ENCODE measurements around the gene NEGR1.

The NEGR1 gene

GRCh38 chr1:71427066-71427465, 855.3 kb downstream of the NEGR1 start:
- DNase-seq = no peak

- no peak for DNase-seq
Measured at GRCh38 chr1:71424536-71424935, 857.8 kb downstream of the NEGR1 start.

GRCh38 chr1:71422221-71422620, 860.1 kb downstream of the NEGR1 start:
- DNase-seq = no peak

- DNase-seq = no peak
Measured at GRCh38 chr1:71417421-71417820, 864.9 kb downstream of the NEGR1 start.

GRCh38 chr1:71414179-71414578, 868.2 kb downstream of the NEGR1 start:
- no peak for DNase-seq

- DNase-seq = no peak
Measured at GRCh38 chr1:71413441-71414175, 868.7 kb downstream of the NEGR1 start.

GRCh38 chr1:71400050-71400449, 882.3 kb downstream of the NEGR1 start:
- no peak for DNase-seq

GRCh38 chr1:71399594-71399993, 882.7 kb downstream of the NEGR1 start:
- DNase-seq = no peak

- DNase-seq = no peak
Measured at GRCh38 chr1:71393301-71393700, 889.0 kb downstream of the NEGR1 start.

- no peak for DNase-seq
Measured at GRCh38 chr1:71390518-71390917, 891.8 kb downstream of the NEGR1 start.

GRCh38 chr1:71377886-71378285, 904.5 kb downstream of the NEGR1 start:
- no peak for DNase-seq

- DNase-seq = no peak
Measured at GRCh38 chr1:71372496-71372895, 909.8 kb downstream of the NEGR1 start.

GRCh38 chr1:71371581-71371980, 910.8 kb downstream of the NEGR1 start:
- DNase-seq = no peak

GRCh38 chr1:71364236-71364635, 918.1 kb downstream of the NEGR1 start:
- no peak for DNase-seq

- DNase-seq = no peak
Measured at GRCh38 chr1:71362691-71363090, 919.6 kb downstream of the NEGR1 start.

GRCh38 chr1:71362076-71362475, 920.3 kb downstream of the NEGR1 start:
- no peak for DNase-seq

- DNase-seq = no peak
Measured at GRCh38 chr1:71357708-71358107, 924.6 kb downstream of the NEGR1 start.

GRCh38 chr1:71351438-71351837, 930.9 kb downstream of the NEGR1 start:
- DNase-seq = no peak

GRCh38 chr1:71350805-71351204, 931.5 kb downstream of the NEGR1 start:
- no peak for DNase-seq

- no peak for DNase-seq
Measured at GRCh38 chr1:71350330-71350729, 932.0 kb downstream of the NEGR1 start.
